ENCODE data around the gene NUDT5.
A peak's percentile ranks its signal among the peaks of the same experiment; 100 is the strongest.

Gene NUDT5

DNA sequence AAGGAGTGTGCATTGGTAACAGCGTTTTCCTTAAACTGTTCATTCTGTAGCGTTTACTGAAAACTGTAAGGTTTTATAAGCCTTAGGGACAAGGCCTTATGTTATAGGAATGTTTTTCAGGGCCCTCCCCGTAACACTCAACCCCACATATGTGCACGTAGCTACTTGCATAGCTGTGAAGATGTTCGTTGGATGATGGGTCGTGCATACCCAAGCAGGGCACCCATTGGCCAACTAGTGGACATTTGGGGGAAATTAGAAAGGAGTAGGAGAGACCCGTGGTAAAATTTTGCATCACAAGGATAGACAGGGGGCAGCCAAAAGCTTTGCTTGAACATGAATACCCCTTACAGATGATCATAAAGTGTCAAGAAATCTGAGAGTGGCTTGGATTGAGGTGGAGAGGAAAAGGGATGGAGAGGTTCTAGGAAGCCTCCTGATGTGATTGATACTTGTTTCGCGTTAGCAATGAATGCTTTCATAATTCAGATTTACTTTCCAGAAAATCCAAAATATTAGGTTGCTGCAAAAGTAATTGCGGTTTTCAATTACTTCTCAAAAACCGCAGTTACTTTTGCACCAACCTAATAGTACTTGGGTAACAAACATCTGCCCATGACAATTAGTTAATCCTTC, 65.3 kb downstream of the NUDT5 start:
- Histone ChIP-seq H3K27ac (peak overlapping the region; percentile 88), H3K36me3 (replicated peaks) (no peaks in the 10 kb centered on the region), H3K27me3 (replicated peaks) (no peaks in the 10 kb centered on the region), H3K4me3 (ENCODE audit: low read depth, low read length) (peak overlapping the region; percentile 89)
- peak; percentile 69 for DNase-seq
- in situ Hi-C loops (cut with HindIII; ENCODE audit: low pct_ligation_motif_present, low sequenced_read_pairs) = no loop called here
- TF ChIP-seq, protein P1, sequence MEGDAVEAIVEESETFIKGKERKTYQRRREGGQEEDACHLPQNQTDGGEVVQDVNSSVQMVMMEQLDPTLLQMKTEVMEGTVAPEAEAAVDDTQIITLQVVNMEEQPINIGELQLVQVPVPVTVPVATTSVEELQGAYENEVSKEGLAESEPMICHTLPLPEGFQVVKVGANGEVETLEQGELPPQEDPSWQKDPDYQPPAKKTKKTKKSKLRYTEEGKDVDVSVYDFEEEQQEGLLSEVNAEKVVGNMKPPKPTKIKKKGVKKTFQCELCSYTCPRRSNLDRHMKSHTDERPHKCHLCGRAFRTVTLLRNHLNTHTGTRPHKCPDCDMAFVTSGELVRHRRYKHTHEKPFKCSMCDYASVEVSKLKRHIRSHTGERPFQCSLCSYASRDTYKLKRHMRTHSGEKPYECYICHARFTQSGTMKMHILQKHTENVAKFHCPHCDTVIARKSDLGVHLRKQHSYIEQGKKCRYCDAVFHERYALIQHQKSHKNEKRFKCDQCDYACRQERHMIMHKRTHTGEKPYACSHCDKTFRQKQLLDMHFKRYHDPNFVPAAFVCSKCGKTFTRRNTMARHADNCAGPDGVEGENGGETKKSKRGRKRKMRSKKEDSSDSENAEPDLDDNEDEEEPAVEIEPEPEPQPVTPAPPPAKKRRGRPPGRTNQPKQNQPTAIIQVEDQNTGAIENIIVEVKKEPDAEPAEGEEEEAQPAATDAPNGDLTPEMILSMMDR (IDR thresholded peaks at IDR 0.05; ENCODE audit: low read depth, low read length, missing control alignments) = peak; percentile 72

DNA sequence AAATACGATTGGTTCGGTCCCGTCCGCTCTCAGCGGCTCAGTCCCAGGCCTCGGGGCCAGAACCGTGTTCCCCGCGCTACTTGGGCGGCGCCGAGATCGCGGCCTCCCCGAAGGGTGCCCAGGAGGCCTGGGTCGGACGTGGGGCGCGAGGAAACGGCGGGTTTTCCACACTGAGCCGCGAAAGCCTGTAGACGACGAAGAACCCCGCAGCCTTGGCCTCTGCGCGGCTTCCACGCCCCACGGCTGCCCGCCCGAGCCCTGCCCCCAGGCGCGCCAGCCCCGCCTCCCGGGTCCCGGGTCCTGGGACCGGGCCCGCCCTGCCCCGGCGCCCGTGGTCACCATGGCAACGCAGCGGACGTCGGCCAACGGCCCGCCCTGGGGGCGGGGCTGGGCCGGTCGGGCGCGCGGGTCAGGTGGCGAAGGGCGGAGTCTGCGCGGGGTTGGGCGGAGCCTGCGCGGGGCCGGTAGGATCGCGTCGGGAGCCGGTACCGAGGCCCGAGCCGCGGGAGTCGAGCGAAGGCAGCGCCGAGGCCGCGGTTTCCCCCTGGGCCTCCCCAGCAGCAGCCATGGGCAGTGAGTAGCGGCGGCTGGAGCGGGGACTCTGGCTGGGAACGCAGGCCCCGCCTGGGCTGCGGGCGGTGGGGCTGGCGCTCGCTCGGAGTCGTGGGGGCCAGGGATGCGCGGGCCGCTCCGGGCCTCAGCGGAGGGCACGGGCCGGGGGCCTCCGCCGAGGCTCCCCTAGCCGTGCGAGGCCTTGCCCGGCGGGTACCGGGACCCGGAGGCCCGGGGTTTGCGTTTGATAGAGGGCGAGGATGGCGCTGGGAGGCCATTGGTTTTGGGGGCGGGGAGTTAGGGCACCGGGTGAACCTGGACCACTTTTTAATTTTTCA, 66.2 kb downstream of the NUDT5 start, which contains the start of gene SEC61A2:
TSS of gene SEC61A2 (plus strand) at position 456 of the 890 bp plus-strand sequence. CDS start at position 567, 111 bp downstream.
- peak within 1 kb of the TSS; percentile 89 for H3K4me3 ChIP-seq (ENCODE audit: low read depth, low read length)
- TF ChIP-seq, protein P1 (IDR thresholded peaks at IDR 0.05; ENCODE audit: low read depth, low read length, missing control alignments) = no peak
- H3K27ac ChIP-seq = peak within 1 kb of the TSS; percentile 88
- no peaks in the 10 kb centered on the region for H3K27me3 ChIP-seq (replicated peaks)
- DNase-seq = peak; percentile 78
- in situ Hi-C loops (cut with HindIII; ENCODE audit: low pct_ligation_motif_present, low sequenced_read_pairs) = no loop called here
- H3K36me3 ChIP-seq (replicated peaks) = no peaks in the 10 kb centered on the region

DNA sequence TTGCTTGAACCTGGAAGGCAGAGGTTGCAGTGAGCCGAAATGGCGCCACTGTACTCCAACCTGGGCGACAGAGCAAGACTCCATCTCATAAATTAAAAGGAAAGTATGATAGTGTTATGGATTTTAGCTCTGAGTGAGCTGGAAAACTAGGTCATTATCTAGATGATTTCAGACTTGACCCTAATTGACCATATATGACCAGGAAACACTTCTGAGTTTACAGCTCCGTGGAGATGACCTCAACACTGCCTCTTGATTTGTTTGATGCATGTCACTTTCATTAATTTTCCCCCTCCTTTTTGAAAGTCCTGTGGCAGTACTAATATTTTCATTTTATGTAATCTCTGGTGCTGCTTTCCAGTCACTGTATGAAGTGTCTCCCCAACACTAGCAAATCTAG, 74.0 kb downstream of the NUDT5 start:
- no peaks in the 10 kb centered on the region for H3K27me3 ChIP-seq (replicated peaks)
- no peak overlapping the region for H3K4me3 ChIP-seq (ENCODE audit: low read depth, low read length)
- in situ Hi-C loops (cut with HindIII; ENCODE audit: low pct_ligation_motif_present, low sequenced_read_pairs) = no loop called here
- peaks cover 23% of the 10 kb centered on the region for H3K36me3 ChIP-seq (replicated peaks)
- TF ChIP-seq, protein P1 (IDR thresholded peaks at IDR 0.05; ENCODE audit: low read depth, low read length, missing control alignments) = no peak
- no peak for DNase-seq
- no peak overlapping the region for H3K27ac ChIP-seq

Measured in brain microvascular endothelial cell (primary cell).